Activated T-helper 1 cell treated with anti-CD3 and anti-CD28 coated beads, Interleukin-12 subunit alpha, Interleukin-12 subunit beta, Interleukin-2, Interleukin-4 antibody, amounts not matched to agents 30 ng/mL and 10 ng/mL and 1 ng/mL, durations not matched to agents 14 hours and 24 hours and 36 hours (primary cell): ENCODE data around the gene DOC2B. TPM values are rescaled to one million over a fixed set of nuclear protein-coding genes. Genes with fewer than 3 reads are reported as not detected.
A peak's percentile ranks its signal among the peaks of the same experiment; 100 is the strongest.
"Not testable (repeated sequence)": the region's sequence is repeated elsewhere in the genome, so short reads cannot be mapped to it uniquely, and the experiment has no call there.

Experiments used
- DNase-seq: peaks from one replicate; pipeline ENCODE4 v3.0.0; 2021; ENCODE audit warnings: low spot score
- H3K27ac Mint-ChIP-seq: one replicate; pipeline ENCODE4 v1.8.0; 2021; ENCODE audit warnings: mild to moderate bottlenecking, mixed read lengths
- H3K27me3 Mint-ChIP-seq: one replicate; pipeline ENCODE4 v1.8.0; 2022; ENCODE audit warnings: mild to moderate bottlenecking, moderate library complexity, mixed read lengths; ENCODE audit not compliant: insufficient read depth
- H3K36me3 Mint-ChIP-seq: one replicate; pipeline ENCODE4 v1.8.0; 2021; ENCODE audit warnings: low read depth, mixed read lengths
- H3K4me1 Mint-ChIP-seq: one replicate; pipeline ENCODE4 v1.8.0; 2021; ENCODE audit warnings: low read depth, mixed read lengths
- H3K4me3 Mint-ChIP-seq: one replicate; pipeline ENCODE4 v1.8.0; 2021; ENCODE audit warnings: mild to moderate bottlenecking, moderate library complexity, mixed read lengths
- H3K9me3 Mint-ChIP-seq: one replicate; pipeline ENCODE4 v1.8.0; 2021; ENCODE audit warnings: mixed read lengths
- intact Hi-C: fragments of 100-400 bp; cut with micrococcal nuclease; formaldehyde crosslinking; loops from one replicate; pipeline ENCODE4 v1.15.1; 2024
- total RNA-seq: library from RNA; stranded (reverse); gene quantifications from 2 replicates; pipeline ENCODE4 v1.2.3, GENCODE V29; 2022

Gene DOC2B
- total RNA-seq, 1 donor from 2014 or later, result 7.6 TPM

- H3K27me3 Mint-ChIP-seq, result no peaks in the 10 kb centered on the region
- H3K27ac Mint-ChIP-seq, result no peak overlapping the region
- intact Hi-C loops, result no loop called here
- H3K9me3 Mint-ChIP-seq, result no peaks in the 10 kb centered on the region
- H3K4me3 Mint-ChIP-seq, result no peak overlapping the region
- no peaks in the 10 kb centered on the region for H3K36me3 Mint-ChIP-seq
- H3K4me1 Mint-ChIP-seq, result no peaks in the 10 kb centered on the region
- DNase-seq, result no peak
These were observed 38.2 kb upstream of the DOC2B start for GRCh38 chr17:219696-220095.

- Mint-ChIP-seq H3K27ac (no peak overlapping the region), H3K4me1 (no peaks in the 10 kb centered on the region), H3K27me3 (no peaks in the 10 kb centered on the region), H3K4me3 (no peak overlapping the region), H3K9me3 (no peaks in the 10 kb centered on the region), H3K36me3 (no peaks in the 10 kb centered on the region)
- DNase-seq, result no peak
- intact Hi-C loops, result no loop called here
These were observed 37.1 kb upstream of the DOC2B start for GRCh38 chr17:218432-219110.

- Mint-ChIP-seq H3K27ac (no peak overlapping the region), H3K4me3 (no peak overlapping the region), H3K9me3 (no peaks in the 10 kb centered on the region), H3K36me3 (no peaks in the 10 kb centered on the region), H3K27me3 (no peaks in the 10 kb centered on the region), H3K4me1 (no peaks in the 10 kb centered on the region)
- DNase-seq, result no peak
- intact Hi-C loops, result no loop called here
These were observed 35.2 kb upstream of the DOC2B start for GRCh38 chr17:216625-217024.

GRCh38 chr17:215563-216478 is 34.4 kb upstream of the DOC2B start:
- H3K4me1 Mint-ChIP-seq, DNase-seq, H3K4me3 Mint-ChIP-seq, H3K27ac Mint-ChIP-seq, H3K9me3 Mint-ChIP-seq, intact Hi-C loops, H3K36me3 Mint-ChIP-seq, H3K27me3 Mint-ChIP-seq: not testable (repeated sequence)

- no peaks in the 10 kb centered on the region for H3K9me3 Mint-ChIP-seq
- H3K27me3 Mint-ChIP-seq, result peaks cover 2% of the 10 kb centered on the region
- no peak for DNase-seq
- no peak overlapping the region for H3K4me3 Mint-ChIP-seq
- H3K36me3 Mint-ChIP-seq, result no peaks in the 10 kb centered on the region
- intact Hi-C loops, result no loop called here
- no peaks in the 10 kb centered on the region for H3K4me1 Mint-ChIP-seq
- H3K27ac Mint-ChIP-seq, result no peak overlapping the region
These were observed 33.5 kb upstream of the DOC2B start for GRCh38 chr17:214881-215331.

- DNase-seq, result no peak
- intact Hi-C loops, result no loop called here
- Mint-ChIP-seq H3K4me3 (no peak overlapping the region), H3K27me3 (peaks cover 6% of the 10 kb centered on the region), H3K36me3 (no peaks in the 10 kb centered on the region), H3K27ac (no peak overlapping the region), H3K4me1 (no peaks in the 10 kb centered on the region), H3K9me3 (no peaks in the 10 kb centered on the region)
These were observed 32.0 kb upstream of the DOC2B start for GRCh38 chr17:213286-214105.

- Mint-ChIP-seq H3K27me3 (peaks cover 11% of the 10 kb centered on the region), H3K27ac (no peak overlapping the region), H3K4me3 (no peak overlapping the region), H3K9me3 (no peaks in the 10 kb centered on the region), H3K36me3 (no peaks in the 10 kb centered on the region), H3K4me1 (no peaks in the 10 kb centered on the region)
- intact Hi-C loops, result no loop called here
- DNase-seq, result no peak
These were observed 29.0 kb upstream of the DOC2B start for GRCh38 chr17:210402-210801.

GRCh38 chr17:208429-208828 is 27.0 kb upstream of the DOC2B start:
- no peak overlapping the region for H3K27ac Mint-ChIP-seq
- no peaks in the 10 kb centered on the region for H3K4me1 Mint-ChIP-seq
- no peak for DNase-seq
- intact Hi-C loops, result no loop called here
- no peaks in the 10 kb centered on the region for H3K36me3 Mint-ChIP-seq
- H3K4me3 Mint-ChIP-seq, result no peak overlapping the region
- H3K27me3 Mint-ChIP-seq, result peaks cover 13% of the 10 kb centered on the region
- no peaks in the 10 kb centered on the region for H3K9me3 Mint-ChIP-seq

GRCh38 chr17:207775-208174 is 26.3 kb upstream of the DOC2B start:
- H3K27ac Mint-ChIP-seq, result no peak overlapping the region
- intact Hi-C loops, result no loop called here
- H3K4me3 Mint-ChIP-seq, result no peak overlapping the region
- H3K9me3 Mint-ChIP-seq, result no peaks in the 10 kb centered on the region
- H3K4me1 Mint-ChIP-seq, result no peaks in the 10 kb centered on the region
- no peak for DNase-seq
- H3K27me3 Mint-ChIP-seq, result peaks cover 13% of the 10 kb centered on the region
- H3K36me3 Mint-ChIP-seq, result no peaks in the 10 kb centered on the region

- no peaks in the 10 kb centered on the region for H3K36me3 Mint-ChIP-seq
- no peaks in the 10 kb centered on the region for H3K4me1 Mint-ChIP-seq
- peaks cover 13% of the 10 kb centered on the region for H3K27me3 Mint-ChIP-seq
- no peak overlapping the region for H3K4me3 Mint-ChIP-seq
- no peaks in the 10 kb centered on the region for H3K9me3 Mint-ChIP-seq
- H3K27ac Mint-ChIP-seq, result no peak overlapping the region
- intact Hi-C loops, result no loop called here
- no peak for DNase-seq
These were observed 25.6 kb upstream of the DOC2B start for GRCh38 chr17:206941-207560.

GRCh38 chr17:206484-206883 is 25.0 kb upstream of the DOC2B start:
- H3K27me3 Mint-ChIP-seq, result peaks cover 13% of the 10 kb centered on the region
- DNase-seq, H3K9me3 Mint-ChIP-seq, intact Hi-C loops, H3K4me3 Mint-ChIP-seq, H3K4me1 Mint-ChIP-seq, H3K36me3 Mint-ChIP-seq: not testable (repeated sequence)
- H3K27ac Mint-ChIP-seq, result peak overlapping the region; percentile 27

GRCh38 chr17:205817-206216 is 24.4 kb upstream of the DOC2B start:
- Mint-ChIP-seq H3K4me3 (no peak overlapping the region), H3K27me3 (peaks cover 13% of the 10 kb centered on the region), H3K27ac (no peak overlapping the region), H3K36me3 (no peaks in the 10 kb centered on the region), H3K4me1 (no peaks in the 10 kb centered on the region), H3K9me3 (no peaks in the 10 kb centered on the region)
- no peak for DNase-seq
- intact Hi-C loops, result no loop called here
